OCI-LY7 (cell line): ENCODE results near the gene MS4A10. TPM values are rescaled to one million over a fixed set of nuclear protein-coding genes. Genes with fewer than 3 reads are reported as not detected.

Experiments
- BruUV-seq: library from RNA; stranded (reverse); fragments of 400-500 nt; replicated peaks from 2 replicates; lab custom pipeline; 2021; lab: Mats Ljungman, UMichigan
- CTCF ChIA-PET: fragments of 300-600 bp; sonication (Branson Sonifier 250); formaldehyde crosslinking; loops from one replicate; lab custom pipeline; 2022; ENCODE audit warnings: antibody characterized with exemption; ENCODE audit not compliant: unreplicated experiment; lab: Charles Lee
- POLR2A ChIA-PET: fragments of 300-600 bp; sonication (Branson Sonifier 250); formaldehyde crosslinking; loops from one replicate; lab custom pipeline; 2022; ENCODE audit warnings: antibody characterized with exemption; lab: Charles Lee
- DNase-seq: peaks from one replicate; pipeline ENCODE4 v3.0.0-alpha.2; 2015; ENCODE audit warnings: low spot score
- H2AFZ ChIP-seq: fragments of 200-600 bp; sonication (generic), shearing (Covaris generic); 2 replicates; pipeline ENCODE4 v1.6.1; 2014; ENCODE audit warnings: mild to moderate bottlenecking, antibody characterized with exemption, low read length, moderate library complexity
- H3K27ac ChIP-seq: fragments of 200-600 bp; sonication (generic); 2 replicates; pipeline ENCODE4 v1.5.1; 2014; ENCODE audit warnings: mixed run types, low read depth, mild to moderate bottlenecking, moderate library complexity, low read length, inconsistent platforms; ENCODE audit not compliant: poor library complexity, severe bottlenecking
- H3K36me3 ChIP-seq: fragments of 200-600 bp; sonication (generic); 2 replicates; pipeline ENCODE4 v1.6.1; 2014; ENCODE audit warnings: mild to moderate bottlenecking, antibody characterized with exemption, low read length, moderate library complexity, mixed read lengths; ENCODE audit not compliant: insufficient read depth
- H3K4me1 ChIP-seq: fragments of 200-600 bp; sonication (generic); 2 replicates; pipeline ENCODE4 v1.5.1; 2014; ENCODE audit warnings: mild to moderate bottlenecking, low read length; ENCODE audit not compliant: insufficient read depth, poor library complexity, severe bottlenecking
- H3K4me2 ChIP-seq: fragments of 200-600 bp; sonication (generic); 2 replicates; pipeline ENCODE4 v1.6.1; 2014; ENCODE audit warnings: mild to moderate bottlenecking, low read length
- H3K4me3 ChIP-seq: fragments of 200-600 bp; sonication (generic); 2 replicates; pipeline ENCODE4 v1.5.1; 2014; ENCODE audit warnings: mild to moderate bottlenecking, low read depth, low read length; ENCODE audit not compliant: poor library complexity, severe bottlenecking
- H3K79me2 ChIP-seq: fragments of 200-600 bp; sonication (generic); 2 replicates; pipeline ENCODE4 v1.6.1; 2016; ENCODE audit warnings: low read depth, mild to moderate bottlenecking, low read length, moderate library complexity, mixed read lengths; ENCODE audit not compliant: insufficient read depth
- H3K9me2 ChIP-seq: fragments of 200-600 bp; sonication (generic); 2 replicates; pipeline ENCODE4 v1.6.1; 2016; ENCODE audit warnings: mild to moderate bottlenecking, low read length, mixed read lengths; ENCODE audit not compliant: insufficient read depth
- H3K9me3 ChIP-seq: fragments of 200-600 bp; sonication (generic); 2 replicates; pipeline ENCODE4 v1.6.1; 2014; ENCODE audit warnings: mild to moderate bottlenecking, mixed run types, low read length, mixed read lengths
- H4K20me1 ChIP-seq: fragments of 200-600 bp; sonication (generic); 2 replicates; pipeline ENCODE4 v1.6.1; 2014; ENCODE audit warnings: mild to moderate bottlenecking, antibody characterized with exemption, low read length, moderate library complexity, mixed read lengths; ENCODE audit not compliant: insufficient read depth
- EZH2phosphoT487 ChIP-seq: fragments of 200-600 bp; sonication (generic); IDR thresholded peaks from 2 replicates; pipeline ENCODE4 v1.6.1; 2018; ENCODE audit warnings: low read depth, borderline replicate concordance, mild to moderate bottlenecking, mixed run types, antibody characterized with exemption, low read length, moderate library complexity, mixed read lengths
- intact Hi-C: fragments of 100-400 bp; cut with micrococcal nuclease; formaldehyde crosslinking; loops from one replicate; pipeline ENCODE4 v1.10.0; 2022; ENCODE audit not compliant: unreplicated experiment
- total RNA-seq, 2 experiments: library from RNA; depleted of rRNA in 1 of 2; stranded (reverse); fragments of >200 nt in 1 of 2; shearing (Covaris generic) in 1 of 2; gene quantifications; 2 replicates each; pipeline ENCODE4 v1.2.3, GENCODE V29; 2014 to 2022
- TF ChIP-seq, protein P1 (sequence below): fragments of 200-600 bp; sonication (generic); conservative IDR thresholded peaks from 2 replicates; pipeline ENCODE4 v1.5.1; 2014; ENCODE audit warnings: mild to moderate bottlenecking, antibody characterized with exemption, low read length, moderate library complexity, mixed read lengths

MS4A10 gene
- total RNA-seq, 2 experiments from 2014 or later: not detected

DNA sequence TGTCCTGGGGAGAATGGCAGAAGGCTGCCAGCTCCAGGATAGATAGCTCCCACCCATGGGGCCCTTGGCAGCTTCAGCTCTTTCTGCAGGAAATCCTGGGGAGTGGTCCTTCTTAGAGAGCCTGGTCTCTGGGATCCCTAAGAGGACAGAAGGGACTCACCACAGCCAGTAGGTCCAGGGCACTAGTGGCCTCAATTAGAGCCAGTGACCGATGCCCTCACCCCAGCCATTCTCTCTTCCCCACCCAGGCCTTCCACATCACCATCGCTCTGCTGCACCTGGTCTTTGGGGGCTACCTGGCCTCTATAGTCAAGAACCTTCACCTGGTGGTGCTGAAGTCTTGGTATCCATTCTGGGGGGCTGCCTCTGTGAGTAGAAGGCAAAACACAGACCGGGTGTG is 5.6 kb downstream of the MS4A10 start:
- Histone ChIP-seq H3K79me2 (no peaks in the 10 kb centered on the region), H3K4me2 (no peak overlapping the region), H4K20me1 (no peaks in the 10 kb centered on the region), H3K27ac (no peak overlapping the region), H3K36me3 (no peaks in the 10 kb centered on the region), H3K9me2 (no peaks in the 10 kb centered on the region), H3K9me3 (no peaks in the 10 kb centered on the region), H3K4me1 (no peaks in the 10 kb centered on the region), H3K4me3 (no peak overlapping the region), H2AFZ (no peak overlapping the region)
- intact Hi-C loops: no loop called here
- no peak for TF ChIP-seq EZH2phosphoT487
- TF ChIP-seq, protein P1, sequence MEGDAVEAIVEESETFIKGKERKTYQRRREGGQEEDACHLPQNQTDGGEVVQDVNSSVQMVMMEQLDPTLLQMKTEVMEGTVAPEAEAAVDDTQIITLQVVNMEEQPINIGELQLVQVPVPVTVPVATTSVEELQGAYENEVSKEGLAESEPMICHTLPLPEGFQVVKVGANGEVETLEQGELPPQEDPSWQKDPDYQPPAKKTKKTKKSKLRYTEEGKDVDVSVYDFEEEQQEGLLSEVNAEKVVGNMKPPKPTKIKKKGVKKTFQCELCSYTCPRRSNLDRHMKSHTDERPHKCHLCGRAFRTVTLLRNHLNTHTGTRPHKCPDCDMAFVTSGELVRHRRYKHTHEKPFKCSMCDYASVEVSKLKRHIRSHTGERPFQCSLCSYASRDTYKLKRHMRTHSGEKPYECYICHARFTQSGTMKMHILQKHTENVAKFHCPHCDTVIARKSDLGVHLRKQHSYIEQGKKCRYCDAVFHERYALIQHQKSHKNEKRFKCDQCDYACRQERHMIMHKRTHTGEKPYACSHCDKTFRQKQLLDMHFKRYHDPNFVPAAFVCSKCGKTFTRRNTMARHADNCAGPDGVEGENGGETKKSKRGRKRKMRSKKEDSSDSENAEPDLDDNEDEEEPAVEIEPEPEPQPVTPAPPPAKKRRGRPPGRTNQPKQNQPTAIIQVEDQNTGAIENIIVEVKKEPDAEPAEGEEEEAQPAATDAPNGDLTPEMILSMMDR: no peak
- ChIA-PET POLR2A (interaction anchor here (1.0 kb wide), 1 partner anchor 72 kb away, joined by 3 read pairs; no protein-coding TSS in a partner anchor), CTCF (no interaction called here)
- no peak for DNase-seq
- BruUV-seq: no TSS peak

DNA sequence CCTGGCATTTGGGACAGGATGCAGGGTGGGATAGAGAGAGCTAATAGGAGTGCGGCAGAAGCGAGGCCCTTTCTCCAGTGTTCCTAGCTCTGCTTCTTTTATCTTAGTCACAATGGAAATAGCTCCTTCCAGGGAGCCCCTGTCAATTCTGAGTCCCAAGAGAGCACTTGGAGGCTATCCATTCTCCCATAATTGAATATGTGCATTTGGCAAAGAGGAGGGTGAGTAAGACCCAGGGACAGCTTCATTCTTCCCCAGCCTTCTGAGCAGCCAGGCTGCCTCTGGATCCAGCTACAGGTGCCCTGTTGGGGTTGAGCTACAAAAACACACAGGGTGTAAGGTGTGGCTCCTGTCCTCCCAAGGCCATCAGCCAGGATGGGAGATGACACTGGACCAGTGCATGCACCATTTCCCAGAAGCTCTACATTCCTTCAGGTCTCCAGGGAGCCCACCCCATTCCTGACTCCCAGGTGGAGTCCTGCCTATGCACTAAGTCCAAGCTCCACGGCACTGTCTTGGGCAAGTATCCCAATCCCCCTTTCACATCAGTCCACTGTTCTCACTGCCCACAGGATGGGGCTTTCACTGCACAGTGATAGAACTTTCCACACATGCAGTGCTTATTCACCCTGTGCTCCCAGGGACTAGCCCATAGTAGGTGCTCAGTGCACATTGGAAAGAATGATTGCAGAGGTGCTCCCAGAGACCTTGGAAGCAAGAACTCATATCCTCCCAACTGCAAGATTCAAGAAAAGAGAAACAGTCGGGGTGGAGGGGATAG is 6.2 kb downstream of the MS4A10 start:
- H4K20me1 ChIP-seq: no peaks in the 10 kb centered on the region
- TF ChIP-seq, protein P1: no peak
- no peak for TF ChIP-seq EZH2phosphoT487

DNA sequence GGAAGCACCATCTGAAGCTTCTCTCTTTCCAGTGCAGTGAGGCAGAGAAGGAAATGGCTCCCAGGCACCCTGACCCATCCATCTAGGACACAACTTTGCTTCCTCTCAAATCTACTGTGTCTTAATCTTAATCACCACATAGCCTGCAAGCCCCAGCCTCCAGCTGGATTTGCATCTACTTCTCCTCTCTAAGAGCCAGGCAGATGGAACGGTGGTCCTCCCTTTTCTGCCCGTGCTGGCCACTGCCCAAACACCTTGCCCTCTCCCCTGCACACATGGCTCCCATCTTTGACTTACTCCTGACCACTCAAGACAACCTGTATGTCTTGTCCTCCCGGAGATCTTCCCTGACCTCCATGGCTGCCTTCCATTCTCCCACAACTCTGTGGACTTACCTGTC is 7.4 kb downstream of the MS4A10 start:
- CTCF ChIA-PET: no interaction called here

More for the DNA sequence above, 6.2 kb downstream of the MS4A10 start:
- Histone ChIP-seq H3K4me2 (no peak overlapping the region), H3K9me3 (no peaks in the 10 kb centered on the region), H3K79me2 (no peaks in the 10 kb centered on the region), H2AFZ (no peak overlapping the region), H3K27ac (no peak overlapping the region), H3K9me2 (no peaks in the 10 kb centered on the region), H3K4me3 (no peak overlapping the region), H3K36me3 (no peaks in the 10 kb centered on the region), H3K4me1 (no peaks in the 10 kb centered on the region)
- POLR2A ChIA-PET: interaction anchor here (1.0 kb wide), 1 partner anchor 73 kb away, joined by 3 read pairs; no protein-coding TSS in a partner anchor
- CTCF ChIA-PET: no interaction called here
- DNase-seq: no peak
- BruUV-seq: no TSS peak
- intact Hi-C loops: no loop called here

More for the DNA sequence above, 7.4 kb downstream of the MS4A10 start:
- no peaks in the 10 kb centered on the region for H3K79me2 ChIP-seq
- no peak for DNase-seq
- no peak overlapping the region for H3K4me3 ChIP-seq
- no peaks in the 10 kb centered on the region for H3K36me3 ChIP-seq
- intact Hi-C loops: no loop called here
- no peak overlapping the region for H3K27ac ChIP-seq
- no peak overlapping the region for H3K4me2 ChIP-seq
- no peak overlapping the region for H2AFZ ChIP-seq
- no peaks in the 10 kb centered on the region for H3K4me1 ChIP-seq
- POLR2A ChIA-PET: no interaction called here
- no TSS peak for BruUV-seq
- TF ChIP-seq, protein P1: no peak
- no peak for TF ChIP-seq EZH2phosphoT487
- H3K9me2 ChIP-seq: no peaks in the 10 kb centered on the region
- H4K20me1 ChIP-seq: no peaks in the 10 kb centered on the region
- no peaks in the 10 kb centered on the region for H3K9me3 ChIP-seq
